ENCODE data around the gene CDK4.

DNA sequence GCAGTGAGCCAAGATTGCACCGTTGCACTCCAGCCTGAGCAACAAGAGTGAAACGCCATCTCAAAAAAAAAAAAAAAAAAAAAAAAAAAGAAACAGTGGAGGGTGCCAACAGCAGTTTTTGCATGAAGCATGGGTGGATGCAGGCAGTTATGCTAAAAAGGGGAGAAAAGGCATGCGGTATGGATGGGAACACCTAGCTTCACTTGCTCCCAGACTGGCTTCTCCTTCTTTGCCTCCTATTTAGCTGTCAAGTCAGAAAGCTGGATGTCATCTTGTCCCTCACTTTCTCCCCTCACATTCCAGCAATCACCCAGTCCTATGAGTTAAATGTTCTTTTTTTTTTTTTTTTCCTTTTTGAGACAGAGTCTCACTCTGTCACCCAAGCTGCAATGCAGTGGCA is 22.9 kb upstream of the CDK4 start:
- TF ChIP-seq, protein P1, sequence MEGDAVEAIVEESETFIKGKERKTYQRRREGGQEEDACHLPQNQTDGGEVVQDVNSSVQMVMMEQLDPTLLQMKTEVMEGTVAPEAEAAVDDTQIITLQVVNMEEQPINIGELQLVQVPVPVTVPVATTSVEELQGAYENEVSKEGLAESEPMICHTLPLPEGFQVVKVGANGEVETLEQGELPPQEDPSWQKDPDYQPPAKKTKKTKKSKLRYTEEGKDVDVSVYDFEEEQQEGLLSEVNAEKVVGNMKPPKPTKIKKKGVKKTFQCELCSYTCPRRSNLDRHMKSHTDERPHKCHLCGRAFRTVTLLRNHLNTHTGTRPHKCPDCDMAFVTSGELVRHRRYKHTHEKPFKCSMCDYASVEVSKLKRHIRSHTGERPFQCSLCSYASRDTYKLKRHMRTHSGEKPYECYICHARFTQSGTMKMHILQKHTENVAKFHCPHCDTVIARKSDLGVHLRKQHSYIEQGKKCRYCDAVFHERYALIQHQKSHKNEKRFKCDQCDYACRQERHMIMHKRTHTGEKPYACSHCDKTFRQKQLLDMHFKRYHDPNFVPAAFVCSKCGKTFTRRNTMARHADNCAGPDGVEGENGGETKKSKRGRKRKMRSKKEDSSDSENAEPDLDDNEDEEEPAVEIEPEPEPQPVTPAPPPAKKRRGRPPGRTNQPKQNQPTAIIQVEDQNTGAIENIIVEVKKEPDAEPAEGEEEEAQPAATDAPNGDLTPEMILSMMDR (IDR thresholded peaks at IDR 0.05; ENCODE audit: low read depth, low read length, missing input control), result no peak
- TF ChIP-seq RAD21 (IDR thresholded peaks at IDR 0.05) (no peak), JUND (IDR thresholded peaks at IDR 0.05) (no peak), YY1 (IDR thresholded peaks at IDR 0.05) (no peak)
